Stimulated activated naive CD8-positive, alpha-beta T cell treated with anti-CD3 and anti-CD28 coated beads, Interleukin-15, Interleukin-2, amounts not matched to agents 100 U/mL and 50 U/mL, for 24 hours (primary cell): ENCODE data around the gene SMYD3.
"Not testable (repeated sequence)": the region's sequence is repeated elsewhere in the genome, so short reads cannot be mapped to it uniquely, and the experiment has no call there.

Source experiments
- ATAC-seq: fragments of 150-1000 bp; cut with Tn5 transposase; one replicate; pipeline ENCODE4 v1.10.0; 2021
- DNase-seq: peaks from one replicate; pipeline ENCODE4 v3.0.0; 2021

SMYD3 gene

GRCh38 chr1:245834002-245834401 is 673.1 kb downstream of the SMYD3 start:
- ATAC-seq (no peak), DNase-seq (no peak)

GRCh38 chr1:245832771-245833527 is 674.1 kb downstream of the SMYD3 start:
- no peak for ATAC-seq
- no peak for DNase-seq

GRCh38 chr1:245831518-245831917 is 675.6 kb downstream of the SMYD3 start:
- no peak for DNase-seq

GRCh38 chr1:245829826-245830225 is 677.3 kb downstream of the SMYD3 start:
- ATAC-seq, result no peak
- DNase-seq, result no peak

More at GRCh38 chr1:245831518-245831917, 675.6 kb downstream of the SMYD3 start:
- no peak for ATAC-seq

- ATAC-seq, result no peak
- no peak for DNase-seq
Measured at GRCh38 chr1:245829194-245829593, 677.9 kb downstream of the SMYD3 start.

- ATAC-seq, result no peak
- no peak for DNase-seq
Measured at GRCh38 chr1:245827301-245827700, 679.8 kb downstream of the SMYD3 start.

- DNase-seq (no peak), ATAC-seq (no peak)
Measured at GRCh38 chr1:245825128-245825901, 681.8 kb downstream of the SMYD3 start.

- no peak for DNase-seq
- no peak for ATAC-seq
Measured at GRCh38 chr1:245823408-245824147, 683.5 kb downstream of the SMYD3 start.

- DNase-seq (no peak), ATAC-seq (no peak)
Measured at GRCh38 chr1:245822996-245823395, 684.1 kb downstream of the SMYD3 start.

GRCh38 chr1:245818363-245818762 is 688.7 kb downstream of the SMYD3 start:
- not testable (repeated sequence) for DNase-seq, ATAC-seq

GRCh38 chr1:245816496-245816895 is 690.6 kb downstream of the SMYD3 start:
- not testable (repeated sequence) for DNase-seq, ATAC-seq

- DNase-seq, result no peak
Measured at GRCh38 chr1:245814651-245815050, 692.4 kb downstream of the SMYD3 start.

GRCh38 chr1:245812278-245812677 is 694.8 kb downstream of the SMYD3 start:
- DNase-seq (no peak), ATAC-seq (no peak)

More at GRCh38 chr1:245814651-245815050, 692.4 kb downstream of the SMYD3 start:
- no peak for ATAC-seq

- DNase-seq (no peak), ATAC-seq (no peak)
Measured at GRCh38 chr1:245810789-245811337, 696.2 kb downstream of the SMYD3 start.

- ATAC-seq, result peak; percentile 43
- DNase-seq, result no peak
Measured at GRCh38 chr1:245810181-245810769, 696.8 kb downstream of the SMYD3 start.

- no peak for ATAC-seq
- no peak for DNase-seq
Measured at GRCh38 chr1:245809361-245809760, 697.7 kb downstream of the SMYD3 start.

- DNase-seq (no peak), ATAC-seq (no peak)
Measured at GRCh38 chr1:245807954-245808719, 698.9 kb downstream of the SMYD3 start.

GRCh38 chr1:245807306-245807705 is 699.8 kb downstream of the SMYD3 start:
- ATAC-seq (no peak), DNase-seq (no peak)

- no peak for ATAC-seq
Measured at GRCh38 chr1:245805532-245805931, 701.5 kb downstream of the SMYD3 start.

GRCh38 chr1:245804696-245805095 is 702.4 kb downstream of the SMYD3 start:
- ATAC-seq (no peak), DNase-seq (no peak)

More at GRCh38 chr1:245805532-245805931, 701.5 kb downstream of the SMYD3 start:
- no peak for DNase-seq

- DNase-seq (no peak), ATAC-seq (no peak)
Measured at GRCh38 chr1:245803666-245804037, 703.4 kb downstream of the SMYD3 start.
